CD4-positive, alpha-beta T cell treated with Interleukin-2 at 100 ng/mL for 4 hours (primary cell): Measurements from ENCODE around the gene PRKCD.

Source experiments
- DNase-seq: peaks from one replicate; pipeline ENCODE4 v3.0.0-alpha.2; 2020; ENCODE audit warnings: low spot score

PRKCD gene

DNA sequence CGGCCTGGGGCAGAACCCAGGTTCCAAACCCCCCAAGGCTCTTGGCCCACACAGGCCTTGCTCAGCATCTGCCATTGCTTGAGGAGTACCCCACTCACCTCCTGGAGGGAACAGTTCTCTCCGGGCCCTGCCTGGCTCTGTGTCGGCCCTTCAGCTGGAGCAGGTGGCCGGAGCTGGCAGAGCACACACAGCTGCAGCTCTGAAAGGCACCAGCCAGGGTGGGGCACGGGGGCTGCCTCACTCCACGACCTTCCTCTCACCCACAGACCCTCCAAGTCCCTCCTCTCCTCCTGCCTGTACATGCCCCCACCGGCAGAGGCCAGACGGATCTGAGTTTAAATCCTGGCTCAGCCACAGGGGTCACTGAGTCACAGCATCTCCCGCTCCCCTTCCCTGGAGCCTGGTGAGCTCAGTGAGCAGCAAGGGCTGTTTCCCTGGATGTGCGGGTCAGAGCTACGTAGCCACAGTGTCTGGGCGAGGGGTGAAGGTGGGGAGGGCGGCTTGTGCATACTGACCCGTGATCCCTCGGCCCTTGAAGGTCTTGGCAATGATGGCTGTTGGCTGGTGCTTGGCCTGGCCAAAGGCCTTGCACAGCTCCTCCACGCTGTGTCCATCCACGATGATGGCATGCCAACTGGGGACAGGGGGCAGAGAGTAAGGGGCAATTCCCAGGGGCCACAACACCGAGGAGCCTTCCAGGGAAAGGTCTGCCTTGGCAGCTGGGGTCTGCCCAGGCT lies 71.8 kb downstream of the PRKCD start:
- no peak for DNase-seq

DNA sequence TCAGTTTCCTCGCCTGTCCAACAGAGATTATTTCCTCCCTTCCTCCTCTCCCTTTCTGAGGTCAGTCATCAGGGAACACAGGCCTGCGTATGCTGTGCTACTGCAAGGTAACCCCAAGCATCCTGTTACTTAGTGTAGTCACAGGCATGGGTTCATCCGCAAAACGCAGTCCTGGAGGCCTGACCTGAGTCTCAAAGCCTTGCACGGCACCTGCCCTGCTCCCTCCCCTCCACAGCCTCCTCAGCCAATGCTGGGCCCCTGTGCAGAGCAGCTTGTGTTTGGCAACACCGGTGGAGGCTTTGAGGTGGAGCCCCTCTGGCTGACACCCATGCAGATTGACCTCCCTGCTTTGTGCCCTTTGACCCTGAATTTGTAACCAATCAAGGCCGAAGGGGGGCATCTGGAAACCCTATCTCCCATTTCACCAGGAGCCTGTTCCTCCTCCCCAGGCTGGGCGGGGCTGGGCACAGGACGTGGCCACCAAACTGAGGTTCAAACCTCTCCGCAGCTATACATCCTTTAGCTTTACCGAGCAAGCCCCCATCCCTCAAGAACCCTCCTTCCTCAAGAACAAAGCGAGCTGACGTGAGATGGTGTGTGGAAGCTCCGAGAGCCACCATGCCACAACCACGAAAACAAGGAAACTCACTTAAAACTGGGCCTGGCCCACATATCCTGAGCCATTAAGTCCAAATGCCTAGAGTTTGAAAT lies 73.3 kb downstream of the PRKCD start:
- DNase-seq = no peak

DNA sequence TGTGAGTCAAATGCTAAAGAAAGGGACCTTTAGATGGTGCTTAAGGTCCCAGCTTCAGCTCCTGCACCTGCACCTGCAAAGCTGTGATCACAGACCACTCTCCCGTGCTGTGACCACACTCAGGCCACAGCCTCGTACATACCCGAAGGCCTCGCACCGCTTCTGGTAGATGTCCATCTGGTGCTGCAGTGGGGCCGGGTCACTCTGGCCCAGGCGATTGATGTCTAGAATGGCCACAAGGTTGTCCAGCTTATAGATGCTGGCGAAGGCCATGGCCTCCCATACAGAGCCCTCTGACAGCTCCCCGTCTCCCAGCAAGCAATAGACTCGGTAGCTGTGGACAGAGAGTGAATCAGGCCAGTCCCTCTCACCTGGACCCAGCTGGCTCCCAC lies 73.8 kb downstream of the PRKCD start:
- no peak for DNase-seq

DNA sequence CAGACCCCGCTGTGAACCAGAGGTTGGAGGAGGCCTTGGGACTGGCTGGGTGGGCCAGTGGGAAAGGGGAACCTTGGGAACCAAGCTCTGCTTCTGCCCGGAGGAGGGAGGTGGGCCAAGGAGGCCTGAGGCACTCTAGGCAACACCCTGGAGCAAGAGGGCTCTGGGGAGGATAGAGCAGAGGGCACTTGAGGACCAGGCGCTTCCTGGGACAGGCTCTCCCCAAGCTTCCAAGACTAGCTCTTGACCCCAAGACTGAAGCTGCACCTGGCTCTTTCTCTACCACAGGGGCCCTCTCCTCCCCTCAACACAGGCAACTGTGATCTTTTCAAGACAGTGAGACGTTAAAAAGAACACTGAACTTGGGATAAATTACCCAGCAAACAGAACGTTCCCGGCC lies 74.5 kb downstream of the PRKCD start:
- no peak for DNase-seq

DNA sequence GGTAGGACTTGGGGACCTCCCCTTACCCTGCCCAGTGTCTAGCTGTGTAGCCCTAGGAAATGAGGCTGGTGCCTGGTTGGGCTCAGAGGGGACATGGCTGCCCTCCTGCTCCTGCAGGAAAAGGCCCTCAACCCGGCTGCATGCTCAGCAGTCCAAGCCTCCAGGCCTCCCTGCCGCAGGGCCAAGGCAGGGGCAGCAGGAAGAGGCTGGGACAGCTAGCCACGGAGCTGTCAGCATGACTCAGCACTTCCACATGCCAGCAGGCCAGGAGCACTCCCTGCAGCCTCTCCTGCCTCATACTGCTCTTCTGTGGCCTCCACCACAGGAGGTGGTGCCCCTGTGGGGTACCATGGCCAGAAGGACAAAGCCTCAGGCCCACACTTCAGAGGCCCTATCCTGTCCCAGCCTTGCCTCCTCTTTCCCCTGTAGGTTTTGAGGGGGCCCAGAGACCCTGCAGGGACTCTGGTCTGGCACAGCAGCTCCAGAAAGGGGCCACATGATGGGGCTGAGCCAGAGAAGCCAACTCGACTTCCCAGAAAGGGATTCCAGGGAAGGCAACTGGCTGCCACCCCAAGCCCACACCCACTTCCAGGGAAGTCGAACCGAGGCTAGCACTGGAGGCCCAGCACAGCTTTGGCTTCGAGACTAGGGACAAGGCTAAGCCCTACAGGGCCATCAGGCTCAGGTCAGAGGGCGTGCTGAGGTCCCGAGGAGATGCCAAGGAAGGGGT lies 75.3 kb downstream of the PRKCD start:
- DNase-seq = no peak

DNA sequence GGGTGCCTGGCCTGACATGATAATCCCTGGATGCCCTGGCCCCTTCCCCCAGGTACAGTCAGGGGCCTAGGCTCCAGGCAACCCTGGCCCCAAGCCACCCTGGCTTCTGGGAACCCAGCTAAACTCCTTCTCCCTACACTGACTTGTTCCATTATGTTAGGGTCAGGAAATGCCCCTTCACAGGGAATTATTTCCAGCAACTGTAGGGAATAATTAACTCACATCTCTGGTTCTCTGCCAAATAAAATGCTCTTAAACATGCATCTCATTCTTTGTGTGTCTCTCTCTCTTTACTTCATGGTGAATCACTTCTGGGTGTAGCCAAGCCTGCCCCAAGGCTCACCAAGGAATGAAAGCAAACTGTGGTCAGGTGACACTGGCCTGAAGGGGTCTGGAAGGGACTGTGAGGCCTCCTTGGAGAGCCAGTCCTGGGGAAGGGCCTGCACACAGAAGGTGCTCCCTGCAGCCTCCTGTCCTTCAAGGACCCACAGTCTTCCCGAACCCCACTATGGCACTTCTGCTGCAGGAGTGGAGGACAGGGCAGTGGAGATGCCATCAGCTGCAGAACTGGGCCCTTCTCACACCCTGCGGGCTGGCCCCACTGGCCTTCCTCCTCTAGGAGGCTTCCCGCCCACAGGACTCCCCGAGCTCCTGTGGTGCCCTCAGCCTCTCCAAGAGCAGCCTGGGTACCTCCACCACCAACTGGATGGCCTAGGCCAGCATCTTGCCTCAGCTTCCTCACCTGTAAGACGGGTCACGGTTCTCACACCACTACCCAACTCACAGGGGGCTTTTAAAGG lies 77.2 kb downstream of the PRKCD start:
- no peak for DNase-seq

DNA sequence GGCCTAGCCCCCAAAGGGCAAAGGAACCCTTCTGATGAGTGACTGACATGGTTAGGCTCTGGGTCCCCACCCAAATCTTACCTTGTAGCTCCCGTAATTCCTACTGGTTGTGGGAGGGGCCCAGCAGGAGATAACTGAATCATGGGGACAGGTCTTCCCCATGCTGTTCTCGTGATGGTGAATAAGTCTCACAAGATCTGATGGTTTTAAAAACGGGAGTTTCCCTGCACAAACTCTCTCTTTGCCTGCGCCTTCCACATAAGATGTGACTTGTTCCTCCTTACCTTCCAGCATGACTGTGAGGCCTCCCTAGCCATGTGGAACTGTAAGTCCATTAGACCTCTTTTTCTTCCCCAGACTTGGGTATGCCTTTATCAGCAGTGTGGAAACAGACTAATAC lies 77.9 kb downstream of the PRKCD start:
- no peak for DNase-seq

DNA sequence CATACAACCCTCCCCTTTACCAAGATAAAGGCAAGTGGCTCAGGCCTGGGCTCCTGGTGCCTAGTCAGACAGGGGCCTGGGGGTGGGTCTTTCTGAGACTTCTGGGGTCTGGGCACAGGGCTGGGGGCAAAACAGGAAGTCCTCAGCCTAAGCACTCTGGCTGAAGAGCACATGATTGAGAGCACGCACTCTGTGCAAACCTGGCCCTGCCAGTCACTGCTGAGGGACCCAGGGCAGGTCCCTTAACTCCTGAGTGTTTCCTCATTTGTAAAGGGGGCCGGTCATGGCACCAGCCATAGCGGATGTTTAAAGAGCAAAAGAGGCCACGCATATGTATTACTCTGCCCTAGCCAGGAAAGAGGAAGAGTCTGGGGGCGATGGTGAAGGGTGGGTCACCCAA lies 78.8 kb downstream of the PRKCD start:
- DNase-seq = no peak

DNA sequence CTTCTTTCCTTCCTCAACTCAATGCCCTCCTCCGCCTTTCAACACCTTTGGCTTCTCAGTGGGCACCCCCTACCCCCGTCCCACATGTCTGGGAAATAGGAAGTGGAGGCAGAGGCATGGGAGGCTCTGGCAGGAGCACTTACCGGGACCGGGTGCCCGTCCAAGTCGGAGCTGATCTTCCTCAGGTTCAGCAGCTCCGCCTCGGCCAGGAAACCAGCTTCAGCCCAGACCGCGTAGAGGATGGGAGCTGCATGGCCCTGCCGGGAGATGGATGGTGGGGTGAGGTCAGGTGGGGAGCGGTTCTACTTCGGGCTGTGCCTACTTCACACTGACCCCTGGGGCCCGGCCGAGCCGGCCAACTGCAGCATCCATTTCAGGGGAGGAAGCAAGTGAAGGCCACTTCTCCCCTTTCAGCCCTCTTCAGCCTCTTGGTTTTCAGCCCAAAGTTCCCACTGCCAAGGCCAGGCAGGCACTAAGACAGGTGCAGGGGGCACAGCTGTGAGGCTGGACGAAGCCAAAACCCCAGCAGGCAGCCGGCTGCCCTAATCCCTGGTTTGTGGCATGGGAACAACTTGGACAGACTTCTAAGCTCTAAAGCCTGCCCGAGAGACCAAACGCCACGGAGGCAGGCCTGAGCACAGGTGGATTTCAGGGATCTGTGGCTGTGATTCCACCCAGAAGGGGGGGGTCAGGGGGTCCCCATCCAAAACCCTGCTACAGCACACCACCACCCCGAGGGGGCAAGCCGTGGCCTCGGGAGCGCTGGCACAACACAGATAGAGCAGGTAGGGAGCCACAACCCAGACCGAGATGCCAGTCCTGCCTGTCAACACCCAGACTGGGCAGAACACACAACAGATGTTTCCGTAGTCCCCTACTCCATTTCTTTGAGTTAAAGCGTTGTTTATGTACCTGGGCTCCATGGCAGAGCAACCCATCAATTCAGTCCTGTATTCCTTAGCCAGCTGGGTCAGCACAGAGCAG lies 80.3 kb downstream of the PRKCD start:
- no peak for DNase-seq

DNA sequence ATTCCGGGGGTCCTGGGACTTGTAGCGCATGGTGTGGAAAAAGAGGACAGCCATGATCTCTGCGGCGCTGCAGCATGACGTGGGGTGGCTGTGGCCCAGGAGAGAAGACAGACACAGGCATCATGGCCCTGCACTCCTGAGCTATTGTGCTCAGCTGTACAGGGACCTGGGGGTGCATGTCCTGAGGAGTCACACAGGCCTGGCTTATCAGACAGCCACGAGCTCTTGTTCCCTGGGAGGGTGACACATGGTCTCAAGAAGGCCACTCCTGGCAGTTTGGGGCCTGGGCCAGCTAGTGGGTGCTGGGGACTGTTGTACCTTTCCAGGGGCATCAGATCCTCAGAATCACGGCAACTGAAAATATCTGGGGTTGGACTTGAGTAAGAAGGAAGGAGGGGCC lies 81.1 kb downstream of the PRKCD start:
- DNase-seq = no peak
